ENCODE measurements around the gene SAMD10.

Gene SAMD10

GRCh38 chr20:63957690-63958441, 21.6 kb downstream of the SAMD10 start:
- DNase-seq (ENCODE audit: low read depth in 1 of 2, low spot score in 1 of 2): no peak

- peak; percentile 48 to 64 for DNase-seq (ENCODE audit: low read depth in 1 of 2, low spot score in 1 of 2)
Measured at GRCh38 chr20:63957004-63957689, 22.3 kb downstream of the SAMD10 start.

- DNase-seq (ENCODE audit: low read depth in 1 of 2, low spot score in 1 of 2): no peak
Measured at GRCh38 chr20:63956664-63957003, 22.8 kb downstream of the SAMD10 start.

- DNase-seq (ENCODE audit: low read depth in 1 of 2, low spot score in 1 of 2): peak; percentile 79 to 84
Measured at GRCh38 chr20:63955827-63956663, 23.4 kb downstream of the SAMD10 start, which contains the start of gene UCKL1. UCKL1 (minus strand) TSS chr20:63956416; CDS start chr20:63956372, 44 bp downstream.

GRCh38 chr20:63955281-63955826, 24.1 kb downstream of the SAMD10 start:
- no peak for DNase-seq (ENCODE audit: low read depth in 1 of 2, low spot score in 1 of 2)

- DNase-seq (ENCODE audit: low read depth in 1 of 2, low spot score in 1 of 2): no peak
Measured at GRCh38 chr20:63953764-63954429, 25.5 kb downstream of the SAMD10 start.

GRCh38 chr20:63952769-63953168, 26.7 kb downstream of the SAMD10 start:
- no peak for DNase-seq (ENCODE audit: low read depth in 1 of 2, low spot score in 1 of 2)

- no peak for DNase-seq (ENCODE audit: low read depth in 1 of 2, low spot score in 1 of 2)
Measured at GRCh38 chr20:63952210-63952535, 27.3 kb downstream of the SAMD10 start.

- DNase-seq (ENCODE audit: low read depth in 1 of 2, low spot score in 1 of 2): no peak
Measured at GRCh38 chr20:63951398-63952209, 27.8 kb downstream of the SAMD10 start.

GRCh38 chr20:63950701-63951397, 28.6 kb downstream of the SAMD10 start:
- DNase-seq (ENCODE audit: low read depth in 1 of 2, low spot score in 1 of 2): no peak

GRCh38 chr20:63947638-63948456, 31.6 kb downstream of the SAMD10 start:
- DNase-seq (ENCODE audit: low read depth in 1 of 2, low spot score in 1 of 2): no peak

GRCh38 chr20:63946986-63947637, 32.3 kb downstream of the SAMD10 start:
- DNase-seq (ENCODE audit: low read depth in 1 of 2, low spot score in 1 of 2): no peak

GRCh38 chr20:63945921-63946920, 33.2 kb downstream of the SAMD10 start:
- no peak for DNase-seq (ENCODE audit: low read depth in 1 of 2, low spot score in 1 of 2)

- no peak for DNase-seq (ENCODE audit: low read depth in 1 of 2, low spot score in 1 of 2)
Measured at GRCh38 chr20:63945031-63945658, 34.3 kb downstream of the SAMD10 start.

- DNase-seq (ENCODE audit: low read depth in 1 of 2, low spot score in 1 of 2): no peak
Measured at GRCh38 chr20:63944078-63944941, 35.1 kb downstream of the SAMD10 start.

GRCh38 chr20:63943808-63944077, 35.7 kb downstream of the SAMD10 start:
- no peak for DNase-seq (ENCODE audit: low read depth in 1 of 2, low spot score in 1 of 2)

Data from stimulated activated CD4-positive, alpha-beta T cell treated with anti-CD3 and anti-CD28 coated beads, Interleukin-15, amount 100 ng/mL, for 1 hour (primary cell).